GM12878 (cell line): ENCODE data around the gene ACSS1. TPM values are rescaled to one million over a fixed set of nuclear protein-coding genes. Genes with fewer than 3 reads are reported as not detected.

Experiments used
- ATAC-seq: fragments of 200-7000 bp; cut with Tn5 transposase; 3 replicates; pipeline ENCODE4 v1.9.1; 2020; ENCODE audit warnings: mild to moderate bottlenecking, moderate library complexity
- BruUV-seq: library from RNA; stranded (reverse); fragments of 400-500 nt; replicated peaks from 2 replicates; lab custom pipeline; 2021; lab: Mats Ljungman, UMichigan
- CTCF ChIA-PET: fragments of 300-600 bp; sonication (Branson Sonifier 250); formaldehyde crosslinking; extraction: SDS; loops from one replicate; lab custom pipeline; 2021; ENCODE audit warnings: inconsistent platforms; lab: Yijun Ruan, JAX
- POLR2A ChIA-PET: fragments of 350-600 bp; formaldehyde crosslinking; extraction: SDS; loops from one replicate; lab custom pipeline; 2021; ENCODE audit warnings: inconsistent platforms; lab: Charles Lee
- RAD21 ChIA-PET: fragments of 300-600 bp; sonication (Branson Sonifier 250); formaldehyde crosslinking; loops from one replicate; lab custom pipeline; 2023; ENCODE audit warnings: antibody characterized with exemption; ENCODE audit not compliant: unreplicated experiment; lab: Charles Lee
- SMC1A ChIA-PET: fragments of 300-600 bp; sonication (Branson Sonifier 250); formaldehyde crosslinking; loops from one replicate; lab custom pipeline; 2023; ENCODE audit not compliant: unreplicated experiment, uncharacterized antibody; lab: Charles Lee
- DNase-seq: peaks from one replicate; pipeline ENCODE4 v3.0.0-alpha.2; 2011; ENCODE audit warnings: low read depth, low spot score
- FAIRE-seq: peaks from 3 replicates; lab custom pipeline; 2011; peaks lifted over from hg19 to GRCh38; lab: Jason Lieb, UNC
- H2AFZ ChIP-seq: 2 replicates; pipeline ENCODE4 v1.6.0; 2011; ENCODE audit warnings: low read depth, low read length, control low read depth; ENCODE audit not compliant: control insufficient read depth
- H3K27ac ChIP-seq: 2 replicates; pipeline ENCODE4 v1.5.1; 2011; ENCODE audit warnings: control low read depth; ENCODE audit not compliant: control insufficient read depth, insufficient read depth
- H3K27me3 ChIP-seq, 2 experiments: replicated peaks in 1 of 2; 2 replicates each; pipeline versions ENCODE4 v1.6.0 to v1.6.1; 2011; ENCODE audit warnings: low read length in 1 of 2; ENCODE audit not compliant: control insufficient read depth in 2 of 2, insufficient read depth in 2 of 2
- H3K36me3 ChIP-seq, 2 experiments: 2 replicates each; pipeline ENCODE4 v1.5.1; 2011; ENCODE audit warnings: low read length in 1 of 2; ENCODE audit not compliant: control insufficient read depth in 2 of 2, insufficient read depth in 2 of 2
- H3K4me1 ChIP-seq: 2 replicates; pipeline ENCODE4 v1.6.1; 2011; ENCODE audit warnings: mild to moderate bottlenecking, low read length, moderate library complexity, mixed read lengths; ENCODE audit not compliant: control insufficient read depth, insufficient read depth
- H3K4me2 ChIP-seq: 2 replicates; pipeline ENCODE4 v1.6.0; 2011; ENCODE audit warnings: control low read depth; ENCODE audit not compliant: control insufficient read depth, insufficient read depth
- H3K4me3 ChIP-seq: fragments of 200-600 bp; sonication (generic); 2 replicates; pipeline ENCODE4 v1.5.1; 2016
- H3K79me2 ChIP-seq: 2 replicates; pipeline ENCODE4 v1.6.0; 2011; ENCODE audit warnings: low read length; ENCODE audit not compliant: control insufficient read depth, insufficient read depth
- H3K9ac ChIP-seq: 2 replicates; pipeline ENCODE4 v1.8.0; 2011; ENCODE audit warnings: low read length, control low read depth, mixed read lengths; ENCODE audit not compliant: control insufficient read depth, insufficient read depth
- H3K9me3 ChIP-seq: replicated peaks from 3 replicates; pipeline ENCODE4 v1.5.1; 2011; ENCODE audit warnings: mild to moderate bottlenecking, low read length; ENCODE audit not compliant: control insufficient read depth, insufficient read depth
- H4K20me1 ChIP-seq: 2 replicates; pipeline ENCODE4 v1.6.0; 2011; ENCODE audit not compliant: control insufficient read depth, insufficient read depth
- CBFB ChIP-seq: IDR thresholded peaks from 2 replicates; pipeline ENCODE4 v1.6.1; 2016; ENCODE audit warnings: antibody characterized with exemption, low read depth
- CBX5 ChIP-seq: sonication (generic); IDR thresholded peaks from 2 replicates; pipeline ENCODE4 v1.6.1; 2016; ENCODE audit warnings: low read depth, moderate library complexity, mild to moderate bottlenecking, inconsistent platforms
- CEBPZ ChIP-seq: fragments of 150-350 bp; IDR thresholded peaks from 2 replicates; pipeline ENCODE4 v1.6.1; 2016; ENCODE audit warnings: low read depth, low read length
- CUX1 ChIP-seq: IDR thresholded peaks from 2 replicates; pipeline ENCODE4 v1.6.1; 2012; ENCODE audit warnings: improper control_type of control experiment, low read depth, low read length; ENCODE audit not compliant: insufficient replicate concordance
- EED ChIP-seq: sonication (generic); IDR thresholded peaks from 2 replicates; pipeline ENCODE4 v1.6.1; 2016; ENCODE audit warnings: antibody characterized with exemption, low read depth
- ELK1 ChIP-seq: IDR thresholded peaks from 2 replicates; pipeline ENCODE4 v1.6.1; 2012; ENCODE audit warnings: low read depth, low read length, improper control_type of control experiment
- HDAC2 ChIP-seq: fragments of 200-600 bp; sonication (generic); IDR thresholded peaks from 2 replicates; pipeline ENCODE4 v1.6.1; 2017
- HDAC6 ChIP-seq: fragments of 200-600 bp; sonication (generic); IDR thresholded peaks from one replicate; pipeline ENCODE4 v1.8.0; 2017; ENCODE audit warnings: antibody characterized with exemption; ENCODE audit not compliant: unreplicated experiment
- JUND ChIP-seq: IDR thresholded peaks from 2 replicates; pipeline ENCODE4 v1.6.1; 2012; ENCODE audit warnings: low read depth, mild to moderate bottlenecking, low read length, improper control_type of control experiment, moderate library complexity
- KLF5 ChIP-seq: fragments of 450-650 bp; IDR thresholded peaks from 2 replicates; pipeline ENCODE4 v1.6.1; 2014; ENCODE audit warnings: mild to moderate bottlenecking; ENCODE audit not compliant: partially characterized antibody
- NFIC ChIP-seq: IDR thresholded peaks from 2 replicates; pipeline ENCODE4 v1.6.1; 2012; ENCODE audit warnings: low read depth, mild to moderate bottlenecking, inconsistent platforms, low read length, moderate library complexity
- PML ChIP-seq: IDR thresholded peaks from 2 replicates; pipeline ENCODE4 v1.6.1; 2012; ENCODE audit warnings: low read length, inconsistent platforms
- SPI1 ChIP-seq: IDR thresholded peaks from 2 replicates; pipeline ENCODE4 v1.6.1; 2011; ENCODE audit warnings: low read depth, mild to moderate bottlenecking, low read length, moderate library complexity, borderline replicate concordance; ENCODE audit not compliant: insufficient read depth
- STAT1 ChIP-seq: fragments of 450-650 bp; conservative IDR thresholded peaks from 2 replicates; pipeline ENCODE4 v1.6.1; 2014; ENCODE audit warnings: antibody characterized with exemption, mild to moderate bottlenecking
- TBL1XR1 ChIP-seq: IDR thresholded peaks from 2 replicates; pipeline ENCODE4 v1.6.1; 2012; ENCODE audit warnings: low read depth, low read length, improper control_type of control experiment
- TCF7 ChIP-seq: IDR thresholded peaks from 2 replicates; pipeline ENCODE4 v1.6.1; 2014; ENCODE audit warnings: antibody characterized with exemption, borderline replicate concordance
- WGBS: methylation state at CpG from one replicate; pipeline ENCODE4 v1.1.6; 2016; ENCODE audit warnings: low lambda C conversion rate; ENCODE audit not compliant: insufficient replicate concordance, insufficient coverage; ENCODE audit errors: missing lambda C conversion rate; 5-methylcytosine and 5-hydroxymethylcytosine counted together
- in situ Hi-C: fragments of 300-500 bp; cut with MboI; formaldehyde crosslinking; loops from 9 replicates; pipeline ENCODE4 v1.14.3; 2018; ENCODE audit warnings: mixed read lengths
- intact Hi-C: fragments of 100-400 bp; cut with micrococcal nuclease; formaldehyde crosslinking; loops from one replicate; pipeline ENCODE4 v1.14.2; 2022; ENCODE audit not compliant: unreplicated experiment
- polyA plus RNA-seq, 11 experiments: library from polyadenylated mRNA; depleted of rRNA in 4 of 11; unstranded in 6 of 11; stranded (reverse) in 5 of 11; fragments of >200 nt; fragmentation: Nextera tagmentation in 4 of 11; fragmentation: Illumina TruSeq in 1 of 11; extraction: Ambion mirVana in 4 of 11; extraction: Trizol in 1 of 11; gene quantifications; 1 replicate in 1 of 11; 2 replicates in 10 of 11; pipeline versions ENCODE4 v1.2.1 to v1.2.3, GENCODE V29; 2011 to 2016; ENCODE audit warnings: inconsistent platforms in 2 of 11, missing spikeins in 2 of 11, low read depth in 1 of 11
- total RNA-seq, 4 experiments: library from RNA; depleted of rRNA in 3 of 4; stranded (reverse); fragments of >200 nt in 3 of 4; fragmentation: Illumina TruSeq in 1 of 4; extraction: Trizol in 1 of 4; gene quantifications; 2 replicates each; pipeline versions ENCODE4 v1.2.1 to v1.2.3, GENCODE V29; 2013 to 2021

The ACSS1 gene
- total and polyA plus RNA-seq, 10 of the 15 experiments (the other 5 are each of a cell fraction or from before 2014, with no cell fraction given), result 1.3 to 44.9 (median 31.1) TPM

GRCh38 chr20:25070821-25071473 is 13.0 kb upstream of the ACSS1 start:
- 16% methylated on average over 5 of the region's 5 CpGs for WGBS
- ChIA-PET POLR2A (no interaction called here), SMC1A (no interaction called here), CTCF (no interaction called here), RAD21 (interaction anchor here (1.1 to 1.5 kb wide), 2 partner anchors 71 to 76 kb away, joined by 3 read pairs; no protein-coding TSS in a partner anchor)
- FAIRE-seq (no peak), DNase-seq (no peak), ATAC-seq (no peak)
- in situ Hi-C loops, result loop anchor here (25.0 kb wide), 1 partner anchor 1709 kb away; the partner anchor contains the start of genes GZF1 and NXT1
- Histone ChIP-seq H3K27me3 (peaks cover 0 to 2% of the 10 kb centered on the region in 2 experiments; a peak in 1 of 4 replicates), H3K79me2 (no peaks in the 10 kb centered on the region), H3K9me3 (no peaks in the 10 kb centered on the region), H3K4me2 (no peak overlapping the region), H3K4me1 (no peaks in the 10 kb centered on the region), H2AFZ (no peak overlapping the region), H4K20me1 (no peaks in the 10 kb centered on the region), H3K9ac (no peak overlapping the region), H3K4me3 (no peak overlapping the region), H3K27ac (no peak overlapping the region), H3K36me3 (no peaks in the 10 kb centered on the region)
- BruUV-seq, result no TSS peak
- intact Hi-C loops, result no loop called here
- TF ChIP-seq KLF5 (no peak), STAT1 (no peak), PML (no peak), CEBPZ (no peak), TBL1XR1 (no peak), HDAC2 (no peak), SPI1 (no peak), TCF7 (no peak), CBX5 (no peak), JUND (no peak), CBFB (no peak), HDAC6 (no peak), ELK1 (no peak), NFIC (no peak), CUX1 (no peak), EED (no peak)
